HCT116 (cell line): ENCODE measurements around the gene BTN1A1.

Experiments
- CEBPB ChIP-seq: IDR thresholded peaks from 2 replicates; pipeline ENCODE4 v1.6.1; 2012; ENCODE audit warnings: low read depth
- EZH2 ChIP-seq: fragments of 200-600 bp; sonication (generic); IDR thresholded peaks from 2 replicates; pipeline ENCODE4 v1.6.1; 2017; ENCODE audit warnings: antibody characterized with exemption, mixed run types
- EZH2phosphoT487 ChIP-seq: fragments of 200-600 bp; IDR thresholded peaks from 2 replicates; pipeline ENCODE4 v1.6.1; 2018; ENCODE audit warnings: antibody characterized with exemption, borderline replicate concordance
- FOSL1 ChIP-seq: IDR thresholded peaks from 2 replicates; pipeline ENCODE4 v1.6.1; 2012; ENCODE audit warnings: low read depth
- POLR2A ChIP-seq: IDR thresholded peaks from 2 replicates; pipeline ENCODE4 v1.7.0; 2011; ENCODE audit warnings: borderline replicate concordance; ENCODE audit not compliant: insufficient read depth, insufficient read length; ENCODE audit errors: extremely low read depth
- POLR2AphosphoS5 ChIP-seq: IDR thresholded peaks from 2 replicates; pipeline ENCODE4 v1.6.1; 2011; ENCODE audit warnings: mild to moderate bottlenecking, low read depth, low read length, moderate library complexity
- RAD21 ChIP-seq: IDR thresholded peaks from 2 replicates; pipeline ENCODE4 v1.6.1; 2012; ENCODE audit warnings: low read depth, mild to moderate bottlenecking
- SP1 ChIP-seq: IDR thresholded peaks from 2 replicates; pipeline ENCODE4 v1.6.1; 2012; ENCODE audit warnings: low read depth
- TCF7L2 ChIP-seq: IDR thresholded peaks from 2 replicates; pipeline ENCODE4 v1.7.0; 2011; ENCODE audit warnings: borderline replicate concordance, inconsistent platforms; ENCODE audit not compliant: insufficient read depth, insufficient read length; ENCODE audit errors: extremely low read depth
- YY1 ChIP-seq: IDR thresholded peaks from 2 replicates; pipeline ENCODE4 v1.6.1; 2011; ENCODE audit warnings: low read length, low read depth, moderate library complexity, mild to moderate bottlenecking; ENCODE audit not compliant: insufficient replicate concordance; ENCODE audit errors: extremely low read depth
- ZNF274 ChIP-seq: fragments of 200-500 bp; sonication (Bioruptor generic); IDR thresholded peaks from 2 replicates; pipeline ENCODE4 v1.6.1; 2014; ENCODE audit warnings: mild to moderate bottlenecking, low read depth, low read length, inconsistent platforms
- TF ChIP-seq, protein P1 (sequence below), 3 experiments: fragments of 200-600 bp in 1 of 3; sonication (generic) in 1 of 3; IDR thresholded peaks in 2 of 3; conservative IDR thresholded peaks in 1 of 3; 2 replicates each; pipeline ENCODE4 v1.5.1; 2012 to 2017; ENCODE audit warnings: low read depth in 2 of 3, low read length in 2 of 3, antibody characterized with exemption in 1 of 3, borderline replicate concordance in 1 of 3, control low read depth in 1 of 3, mild to moderate bottlenecking in 1 of 3, mixed read lengths in 1 of 3, mixed run types in 1 of 3, moderate library complexity in 1 of 3; ENCODE audit not compliant: insufficient read depth in 1 of 3
- TF ChIP-seq, protein P2 (sequence below): IDR thresholded peaks from 2 replicates; pipeline ENCODE4 v1.6.1; 2012
- TF ChIP-seq, protein P3 (sequence below): IDR thresholded peaks from 2 replicates; pipeline ENCODE4 v1.6.1; 2012; ENCODE audit warnings: low read depth

DNA sequence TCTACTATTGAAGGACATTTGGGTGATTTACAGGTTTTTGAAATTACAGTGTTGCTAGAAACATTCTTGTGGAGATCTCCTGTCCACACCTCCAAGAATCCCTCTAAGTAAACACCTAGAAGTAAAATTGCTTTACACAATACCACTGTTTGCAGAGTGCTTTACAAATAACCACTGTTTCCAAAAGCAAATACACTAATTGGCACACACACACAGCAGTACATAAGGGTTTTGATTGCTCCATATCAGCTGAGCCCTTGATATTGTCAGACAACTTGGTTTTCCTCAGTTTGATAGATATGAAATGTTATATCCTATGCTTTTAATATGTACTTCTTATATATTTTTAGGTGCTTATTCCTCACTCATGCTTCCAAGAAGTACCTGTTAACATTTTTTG lies 44.4 kb downstream of the BTN1A1 start:
- TF ChIP-seq POLR2AphosphoS5, result no peak
- TF ChIP-seq, protein P1, sequence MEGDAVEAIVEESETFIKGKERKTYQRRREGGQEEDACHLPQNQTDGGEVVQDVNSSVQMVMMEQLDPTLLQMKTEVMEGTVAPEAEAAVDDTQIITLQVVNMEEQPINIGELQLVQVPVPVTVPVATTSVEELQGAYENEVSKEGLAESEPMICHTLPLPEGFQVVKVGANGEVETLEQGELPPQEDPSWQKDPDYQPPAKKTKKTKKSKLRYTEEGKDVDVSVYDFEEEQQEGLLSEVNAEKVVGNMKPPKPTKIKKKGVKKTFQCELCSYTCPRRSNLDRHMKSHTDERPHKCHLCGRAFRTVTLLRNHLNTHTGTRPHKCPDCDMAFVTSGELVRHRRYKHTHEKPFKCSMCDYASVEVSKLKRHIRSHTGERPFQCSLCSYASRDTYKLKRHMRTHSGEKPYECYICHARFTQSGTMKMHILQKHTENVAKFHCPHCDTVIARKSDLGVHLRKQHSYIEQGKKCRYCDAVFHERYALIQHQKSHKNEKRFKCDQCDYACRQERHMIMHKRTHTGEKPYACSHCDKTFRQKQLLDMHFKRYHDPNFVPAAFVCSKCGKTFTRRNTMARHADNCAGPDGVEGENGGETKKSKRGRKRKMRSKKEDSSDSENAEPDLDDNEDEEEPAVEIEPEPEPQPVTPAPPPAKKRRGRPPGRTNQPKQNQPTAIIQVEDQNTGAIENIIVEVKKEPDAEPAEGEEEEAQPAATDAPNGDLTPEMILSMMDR (IDR thresholded peaks at IDR 0.05 in 2 of 3, conservative IDR thresholded peaks at IDR 0.05 in 1 of 3; ENCODE audit: borderline replicate concordance in 1 of 3, insufficient read depth in 1 of 3, low read depth in 2 of 3, low read length in 2 of 3), result no peak
- TF ChIP-seq SP1, result no peak
- TF ChIP-seq TCF7L2, result no peak
- TF ChIP-seq YY1, result no peak
- TF ChIP-seq, protein P2, sequence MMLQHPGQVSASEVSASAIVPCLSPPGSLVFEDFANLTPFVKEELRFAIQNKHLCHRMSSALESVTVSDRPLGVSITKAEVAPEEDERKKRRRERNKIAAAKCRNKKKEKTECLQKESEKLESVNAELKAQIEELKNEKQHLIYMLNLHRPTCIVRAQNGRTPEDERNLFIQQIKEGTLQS, result no peak
- no peak for TF ChIP-seq EZH2
- TF ChIP-seq POLR2A, result no peak
- no peak for TF ChIP-seq EZH2phosphoT487
- TF ChIP-seq, protein P3, sequence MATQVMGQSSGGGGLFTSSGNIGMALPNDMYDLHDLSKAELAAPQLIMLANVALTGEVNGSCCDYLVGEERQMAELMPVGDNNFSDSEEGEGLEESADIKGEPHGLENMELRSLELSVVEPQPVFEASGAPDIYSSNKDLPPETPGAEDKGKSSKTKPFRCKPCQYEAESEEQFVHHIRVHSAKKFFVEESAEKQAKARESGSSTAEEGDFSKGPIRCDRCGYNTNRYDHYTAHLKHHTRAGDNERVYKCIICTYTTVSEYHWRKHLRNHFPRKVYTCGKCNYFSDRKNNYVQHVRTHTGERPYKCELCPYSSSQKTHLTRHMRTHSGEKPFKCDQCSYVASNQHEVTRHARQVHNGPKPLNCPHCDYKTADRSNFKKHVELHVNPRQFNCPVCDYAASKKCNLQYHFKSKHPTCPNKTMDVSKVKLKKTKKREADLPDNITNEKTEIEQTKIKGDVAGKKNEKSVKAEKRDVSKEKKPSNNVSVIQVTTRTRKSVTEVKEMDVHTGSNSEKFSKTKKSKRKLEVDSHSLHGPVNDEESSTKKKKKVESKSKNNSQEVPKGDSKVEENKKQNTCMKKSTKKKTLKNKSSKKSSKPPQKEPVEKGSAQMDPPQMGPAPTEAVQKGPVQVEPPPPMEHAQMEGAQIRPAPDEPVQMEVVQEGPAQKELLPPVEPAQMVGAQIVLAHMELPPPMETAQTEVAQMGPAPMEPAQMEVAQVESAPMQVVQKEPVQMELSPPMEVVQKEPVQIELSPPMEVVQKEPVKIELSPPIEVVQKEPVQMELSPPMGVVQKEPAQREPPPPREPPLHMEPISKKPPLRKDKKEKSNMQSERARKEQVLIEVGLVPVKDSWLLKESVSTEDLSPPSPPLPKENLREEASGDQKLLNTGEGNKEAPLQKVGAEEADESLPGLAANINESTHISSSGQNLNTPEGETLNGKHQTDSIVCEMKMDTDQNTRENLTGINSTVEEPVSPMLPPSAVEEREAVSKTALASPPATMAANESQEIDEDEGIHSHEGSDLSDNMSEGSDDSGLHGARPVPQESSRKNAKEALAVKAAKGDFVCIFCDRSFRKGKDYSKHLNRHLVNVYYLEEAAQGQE, result no peak
- no peak for TF ChIP-seq FOSL1
- no peak for TF ChIP-seq ZNF274
- no peak for TF ChIP-seq CEBPB
- TF ChIP-seq RAD21, result no peak
